ENCODE results near the gene OR51Q1. TPM values are rescaled to one million over a fixed set of nuclear protein-coding genes. Genes with fewer than 3 reads are reported as not detected.

The OR51Q1 gene
- total RNA-seq, 1 donor from 2014 or later: not detected

DNA sequence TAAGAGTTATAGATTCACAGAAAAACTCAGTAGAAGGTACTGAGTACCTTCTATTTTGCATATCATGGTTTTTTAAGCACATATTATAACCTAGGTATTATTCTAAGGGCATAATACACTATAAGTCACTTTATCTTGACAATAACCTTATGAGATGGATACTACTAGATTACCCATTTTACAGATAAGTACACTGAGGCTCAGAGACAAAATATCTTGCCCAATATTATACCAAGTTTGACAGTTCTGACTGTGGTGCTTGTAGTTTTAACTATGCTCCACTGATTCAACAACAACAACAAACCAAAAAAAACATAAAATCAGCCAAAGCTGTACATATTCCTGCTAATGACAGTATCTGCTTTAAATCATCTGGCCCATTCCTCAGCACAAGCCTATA lies 27.8 kb upstream of the OR51Q1 start:
- DNase-seq: no peak
- no peak for TF ChIP-seq CTCF (IDR thresholded peaks at IDR 0.05; ENCODE audit: partially characterized antibody, unreplicated experiment)
- Mint-ChIP-seq H3K4me3 (ENCODE audit: unreplicated experiment) (no peak overlapping the region), H3K9me3 (ENCODE audit: unreplicated experiment) (peaks cover 1% of the 10 kb centered on the region), H3K4me1 (ENCODE audit: low read depth, unreplicated experiment) (no peaks in the 10 kb centered on the region), H3K36me3 (ENCODE audit: unreplicated experiment) (no peaks in the 10 kb centered on the region), H3K27ac (ENCODE audit: unreplicated experiment) (no peak overlapping the region), H3K27me3 (ENCODE audit: unreplicated experiment) (peaks cover 2% of the 10 kb centered on the region)

DNA sequence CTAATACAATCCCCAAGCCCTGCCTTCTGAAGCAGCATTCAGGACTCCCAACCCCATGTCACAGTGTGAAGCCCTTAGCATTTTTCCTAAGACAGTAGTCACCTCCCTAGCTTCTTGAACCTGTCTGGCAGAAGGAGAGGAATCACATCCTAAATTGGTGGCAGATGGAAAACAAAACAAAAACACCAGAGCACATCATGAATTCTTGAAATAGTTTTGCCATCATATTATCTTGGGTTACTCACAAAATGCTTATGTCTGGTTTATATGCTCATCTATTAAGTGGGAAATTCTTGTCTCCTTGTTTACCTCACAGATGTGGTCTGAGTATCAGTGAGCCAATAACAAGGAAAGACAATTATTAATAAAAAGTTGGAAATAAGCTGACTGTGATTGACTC lies 23.0 kb upstream of the OR51Q1 start:
- Mint-ChIP-seq H3K4me3 (ENCODE audit: unreplicated experiment) (no peak overlapping the region), H3K9me3 (ENCODE audit: unreplicated experiment) (peaks cover 1% of the 10 kb centered on the region), H3K4me1 (ENCODE audit: low read depth, unreplicated experiment) (no peaks in the 10 kb centered on the region), H3K27ac (ENCODE audit: unreplicated experiment) (no peak overlapping the region), H3K27me3 (ENCODE audit: unreplicated experiment) (peaks cover 1% of the 10 kb centered on the region), H3K36me3 (ENCODE audit: unreplicated experiment) (no peaks in the 10 kb centered on the region)
- no peak for DNase-seq
- TF ChIP-seq CTCF (IDR thresholded peaks at IDR 0.05; ENCODE audit: partially characterized antibody, unreplicated experiment): no peak

GRCh38 chr11:5405173-5405572 lies 16.7 kb upstream of the OR51Q1 start:
- Mint-ChIP-seq H3K9me3 (ENCODE audit: unreplicated experiment) (no peaks in the 10 kb centered on the region), H3K4me3 (ENCODE audit: unreplicated experiment) (no peak overlapping the region), H3K27ac (ENCODE audit: unreplicated experiment) (no peak overlapping the region), H3K36me3 (ENCODE audit: unreplicated experiment) (no peaks in the 10 kb centered on the region), H3K4me1 (ENCODE audit: low read depth, unreplicated experiment) (no peaks in the 10 kb centered on the region), H3K27me3 (ENCODE audit: unreplicated experiment) (peaks cover 6% of the 10 kb centered on the region)
- no peak for DNase-seq
- no peak for TF ChIP-seq CTCF (IDR thresholded peaks at IDR 0.05; ENCODE audit: partially characterized antibody, unreplicated experiment)

GRCh38 chr11:5420993-5421392 lies 918 bp upstream of the OR51Q1 start:
- Mint-ChIP-seq H3K27me3 (ENCODE audit: unreplicated experiment) (peaks cover 1% of the 10 kb centered on the region), H3K4me1 (ENCODE audit: low read depth, unreplicated experiment) (no peaks in the 10 kb centered on the region), H3K4me3 (ENCODE audit: unreplicated experiment) (no peak overlapping the region), H3K9me3 (ENCODE audit: unreplicated experiment) (no peaks in the 10 kb centered on the region), H3K36me3 (ENCODE audit: unreplicated experiment) (no peaks in the 10 kb centered on the region), H3K27ac (ENCODE audit: unreplicated experiment) (no peak overlapping the region)
- no peak for DNase-seq
- TF ChIP-seq CTCF (IDR thresholded peaks at IDR 0.05; ENCODE audit: partially characterized antibody, unreplicated experiment): no peak

GRCh38 chr11:5423131-5423530 lies 1.2 kb downstream of the OR51Q1 start:
- Mint-ChIP-seq H3K4me1 (ENCODE audit: low read depth, unreplicated experiment) (peaks cover 4% of the 10 kb centered on the region), H3K27ac (ENCODE audit: unreplicated experiment) (no peak overlapping the region), H3K36me3 (ENCODE audit: unreplicated experiment) (no peaks in the 10 kb centered on the region), H3K27me3 (ENCODE audit: unreplicated experiment) (peaks cover 1% of the 10 kb centered on the region), H3K9me3 (ENCODE audit: unreplicated experiment) (no peaks in the 10 kb centered on the region), H3K4me3 (ENCODE audit: unreplicated experiment) (no peak overlapping the region)
- TF ChIP-seq CTCF (IDR thresholded peaks at IDR 0.05; ENCODE audit: partially characterized antibody, unreplicated experiment): no peak
- no peak for DNase-seq
